ENCODE data around the gene EI24. TPM values are rescaled to one million over a fixed set of nuclear protein-coding genes. Genes with fewer than 3 reads are reported as not detected.

EI24 gene
- polyA plus RNA-seq, 1 of the 3 experiments (the other 2 are of a cell fraction), result 85.5 TPM

- TF ChIP-seq REST (IDR thresholded peaks at IDR 0.05; ENCODE audit: low read depth, low read length), result no peak
- TF ChIP-seq USF1 (IDR thresholded peaks at IDR 0.05; ENCODE audit: borderline replicate concordance, low read depth), result no peak
- no peak for TF ChIP-seq FOSL2 (IDR thresholded peaks at IDR 0.05; ENCODE audit: borderline replicate concordance, low read depth)
- TF ChIP-seq POLR2AphosphoS5 (IDR thresholded peaks at IDR 0.05; ENCODE audit: low read depth, low read length), result no peak
- no peak for TF ChIP-seq GATA2 (CRISPR knock-in tag; IDR thresholded peaks at IDR 0.05)
- no peak for TF ChIP-seq USF2 (IDR thresholded peaks at IDR 0.05; ENCODE audit: borderline replicate concordance, low read depth, low read length)
Measured at GRCh38 chr11:125587480-125587879, 18.2 kb downstream of the EI24 start (continued).

GRCh38 chr11:125588505-125588904, 19.2 kb downstream of the EI24 start:
- CTCF ChIA-PET, result no interaction called here
- Histone ChIP-seq H3K9me2 (no peaks in the 10 kb centered on the region), H3K27me3 (ENCODE audit: insufficient read depth) (no peaks in the 10 kb centered on the region), H3K4me1 (ENCODE audit: control insufficient read depth in 1 of 2, insufficient read depth in 2 of 2, low read depth in 1 of 2, low read length in 1 of 2) (peaks cover 0 to 3% of the 10 kb centered on the region in 2 experiments; a peak in 2 of 4 replicates), H2AFZ (ENCODE audit: low read depth) (no peak overlapping the region; the same call in 1 of the 2 replicates), H3K9ac (no peak overlapping the region), H3K4me3 (ENCODE audit: low read depth in 2 of 2, low read length in 1 of 2) (no peak overlapping the region), H4K20me1 (ENCODE audit: insufficient read depth) (no peaks in the 10 kb centered on the region), H3K9me3 (no peaks in the 10 kb centered on the region), H3K36me3 (replicated peaks in 1 of 2; ENCODE audit: control insufficient read depth in 1 of 2, insufficient read depth in 2 of 2, low read length in 1 of 2) (peaks cover 10 to 14% of the 10 kb centered on the region in 2 experiments), H3K4me2 (0 out of 2 replicates have a peak overlapping the region, but pooled peaks have one; percentile 3), H3K27ac (ENCODE audit: low read depth in 2 of 2, low read length in 1 of 2) (no peak overlapping the region), H3F3A (replicated peaks; ENCODE audit: insufficient read depth) (peaks cover 23% of the 10 kb centered on the region), H3K79me2 (ENCODE audit: insufficient read depth) (peaks cover 21% of the 10 kb centered on the region)
- DNase-seq, result no peak
- WGBS (ENCODE audit: low lambda C conversion rate), result 14% methylated on average over 3 of the region's 3 CpGs
- POLR2A ChIA-PET, result no interaction called here
- TF ChIP-seq TCF12 (IDR thresholded peaks at IDR 0.05), result peak; percentile 39; the same call in 1 of the 2 replicates
- TF ChIP-seq JUND (IDR thresholded peaks at IDR 0.05), result peak; percentile 44
- no peak for TF ChIP-seq ELF1 (IDR thresholded peaks at IDR 0.05)
- TF ChIP-seq FOSL2 (IDR thresholded peaks at IDR 0.05; ENCODE audit: borderline replicate concordance, low read depth), result peak; percentile 37; the same call in 1 of the 2 replicates

All from SK-N-SH (cell line).